Cardiac muscle cell (in vitro differentiated cells and primary cell): ENCODE measurements around the gene CTCFL. TPM values are rescaled to one million over a fixed set of nuclear protein-coding genes. Genes with fewer than 3 reads are reported as not detected.
A peak's percentile ranks its signal among the peaks of the same experiment; 100 is the strongest.

ENCODE experiments used
- DNase-seq, 2 donors: peaks; one replicate each; pipeline versions ENCODE4 v3.0.0 to v3.0.0-alpha.2; 2010 to 2017; ENCODE audit warnings: low read depth in 1 of 2, low spot score in 1 of 2
- H3K27ac ChIP-seq: fragments of 200-600 bp; sonication (generic); 2 replicates; pipeline ENCODE4 v1.5.1; 2016
- H3K27me3 ChIP-seq: fragments of 200-600 bp; sonication (generic); 2 replicates; pipeline ENCODE4 v1.6.0; 2016; ENCODE audit warnings: control low read depth
- H3K36me3 ChIP-seq: fragments of 200-600 bp; sonication (generic); 2 replicates; pipeline ENCODE4 v1.5.1; 2016; ENCODE audit warnings: control low read depth
- H3K4me1 ChIP-seq: fragments of 200-600 bp; sonication (generic); 2 replicates; pipeline ENCODE4 v1.8.1; 2017; ENCODE audit warnings: low read depth, mild to moderate bottlenecking, mixed run types
- H3K4me3 ChIP-seq: fragments of 200-600 bp; sonication (generic); 2 replicates; pipeline ENCODE4 v1.5.1; 2016; ENCODE audit warnings: mild to moderate bottlenecking
- H3K9me3 ChIP-seq: fragments of 200-600 bp; sonication (generic); 2 replicates; pipeline ENCODE4 v1.5.1; 2017; ENCODE audit warnings: low read depth, mild to moderate bottlenecking, control low read depth
- polyA plus RNA-seq: library from polyadenylated mRNA; unstranded; fragments of >200 nt; fragmentation: Nextera tagmentation; extraction: Ambion mirVana; gene quantifications from 2 replicates; pipeline ENCODE4 v1.2.1, GENCODE V29; 2016
- total RNA-seq: library from RNA; depleted of rRNA; stranded (reverse); fragments of >200 nt; gene quantifications from 2 replicates; pipeline ENCODE4 v1.2.3, GENCODE V29; 2016
- TF ChIP-seq, protein P1 (sequence below): IDR thresholded peaks from 2 replicates; pipeline ENCODE4 v1.5.1; 2012; ENCODE audit warnings: low read depth, mild to moderate bottlenecking, low read length

The CTCFL gene
- total and polyA plus RNA-seq, 2 experiments from 2014 or later, result 0.09 TPM; not detected in 1

DNA sequence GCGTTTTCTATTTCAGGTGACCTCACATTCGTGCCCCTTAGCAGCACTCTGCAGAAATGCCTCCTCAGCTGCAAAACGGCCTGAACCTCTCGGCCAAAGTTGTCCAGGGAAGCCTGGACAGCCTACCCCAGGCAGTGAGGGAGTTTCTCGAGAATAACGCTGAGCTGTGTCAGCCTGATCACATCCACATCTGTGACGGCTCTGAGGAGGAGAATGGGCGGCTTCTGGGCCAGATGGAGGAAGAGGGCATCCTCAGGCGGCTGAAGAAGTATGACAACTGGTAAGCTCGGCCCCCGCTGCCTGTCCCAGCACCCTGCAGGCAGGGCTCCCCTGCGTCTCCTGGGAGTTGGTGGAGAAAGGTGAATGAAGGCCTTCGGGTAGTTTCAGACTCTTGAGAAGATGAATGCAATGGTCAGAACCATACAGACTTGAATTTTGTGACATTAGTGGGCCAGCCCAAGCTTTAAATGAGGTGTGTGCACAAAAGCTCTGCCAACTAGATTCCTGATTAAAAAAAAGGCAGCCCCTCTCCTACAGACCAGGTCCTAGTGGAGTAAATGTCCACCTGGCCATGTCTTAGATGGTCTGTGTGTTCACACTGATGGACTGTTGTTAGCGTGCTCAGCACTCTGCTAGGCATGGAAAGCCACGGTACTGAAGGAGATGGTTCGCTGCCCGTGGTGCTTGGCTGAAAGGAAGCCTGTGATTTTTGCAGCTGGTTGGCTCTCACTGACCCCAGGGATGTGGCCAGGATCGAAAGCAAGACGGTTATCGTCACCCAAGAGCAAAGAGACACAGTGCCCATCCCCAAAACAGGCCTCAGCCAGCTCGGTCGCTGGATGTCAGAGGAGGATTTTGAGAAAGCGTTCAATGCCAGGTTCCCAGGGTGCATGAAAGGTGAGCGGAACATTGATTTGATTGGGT lies 36.7 kb upstream of the CTCFL start:
- Histone ChIP-seq H3K4me3 (no peak overlapping the region), H3K27ac (no peak overlapping the region), H3K9me3 (no peaks in the 10 kb centered on the region), H3K27me3 (no peaks in the 10 kb centered on the region), H3K4me1 (no peaks in the 10 kb centered on the region), H3K36me3 (no peaks in the 10 kb centered on the region)
- DNase-seq, result no peak
- TF ChIP-seq, protein P1, sequence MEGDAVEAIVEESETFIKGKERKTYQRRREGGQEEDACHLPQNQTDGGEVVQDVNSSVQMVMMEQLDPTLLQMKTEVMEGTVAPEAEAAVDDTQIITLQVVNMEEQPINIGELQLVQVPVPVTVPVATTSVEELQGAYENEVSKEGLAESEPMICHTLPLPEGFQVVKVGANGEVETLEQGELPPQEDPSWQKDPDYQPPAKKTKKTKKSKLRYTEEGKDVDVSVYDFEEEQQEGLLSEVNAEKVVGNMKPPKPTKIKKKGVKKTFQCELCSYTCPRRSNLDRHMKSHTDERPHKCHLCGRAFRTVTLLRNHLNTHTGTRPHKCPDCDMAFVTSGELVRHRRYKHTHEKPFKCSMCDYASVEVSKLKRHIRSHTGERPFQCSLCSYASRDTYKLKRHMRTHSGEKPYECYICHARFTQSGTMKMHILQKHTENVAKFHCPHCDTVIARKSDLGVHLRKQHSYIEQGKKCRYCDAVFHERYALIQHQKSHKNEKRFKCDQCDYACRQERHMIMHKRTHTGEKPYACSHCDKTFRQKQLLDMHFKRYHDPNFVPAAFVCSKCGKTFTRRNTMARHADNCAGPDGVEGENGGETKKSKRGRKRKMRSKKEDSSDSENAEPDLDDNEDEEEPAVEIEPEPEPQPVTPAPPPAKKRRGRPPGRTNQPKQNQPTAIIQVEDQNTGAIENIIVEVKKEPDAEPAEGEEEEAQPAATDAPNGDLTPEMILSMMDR, result no peak

DNA sequence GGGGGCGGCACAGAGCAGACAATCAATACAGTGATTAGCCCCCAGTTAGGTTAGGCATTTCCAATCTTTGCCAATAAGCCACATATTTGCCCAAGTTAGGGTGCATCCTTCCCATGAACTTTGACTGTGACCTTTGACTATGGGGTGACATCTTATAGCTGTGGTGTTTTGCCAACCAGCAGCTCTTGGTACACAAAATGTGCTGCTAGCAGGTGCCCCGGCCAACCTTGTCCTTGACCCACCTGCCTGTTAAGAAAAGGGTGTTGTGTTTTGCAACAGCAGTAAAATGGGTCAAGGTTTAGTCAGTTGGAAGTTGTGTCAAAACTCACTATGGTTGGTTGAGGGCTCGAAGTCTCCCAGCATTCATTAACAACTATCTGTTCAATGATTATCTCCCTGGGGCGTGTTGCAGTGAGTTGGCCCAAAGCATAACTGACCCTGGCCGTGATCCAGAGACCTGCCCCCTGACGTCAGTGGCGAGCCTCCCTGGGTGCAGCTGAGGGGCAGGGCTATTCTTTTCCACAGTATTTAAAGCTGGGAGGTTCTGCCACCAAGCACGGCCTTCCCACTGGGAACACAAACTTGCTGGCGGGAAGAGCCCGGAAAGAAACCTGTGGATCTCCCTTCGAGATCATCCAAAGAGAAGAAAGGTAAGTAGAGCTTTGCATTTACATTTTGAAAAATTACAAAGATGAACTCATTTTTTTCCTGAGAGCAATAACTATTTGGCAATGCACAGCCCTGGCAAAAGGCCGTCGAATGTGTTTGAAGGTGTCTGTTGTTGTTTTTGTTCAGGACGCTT lies 35.8 kb upstream of the CTCFL start, which contains the start of gene PCK1:
PCK1 (plus strand) TSS at position 557 of the 802 bp plus-strand sequence. CDS start 302 bp downstream, outside the sequence.
- Histone ChIP-seq H3K27ac (no peak within 1 kb of the TSS), H3K27me3 (no peaks in the 10 kb centered on the region), H3K9me3 (no peaks in the 10 kb centered on the region), H3K36me3 (no peaks in the 10 kb centered on the region), H3K4me3 (no peak within 1 kb of the TSS), H3K4me1 (no peaks in the 10 kb centered on the region)
- TF ChIP-seq, protein P1, result no peak
- DNase-seq, result peak in 1 of 2 donors; percentile 51

DNA sequence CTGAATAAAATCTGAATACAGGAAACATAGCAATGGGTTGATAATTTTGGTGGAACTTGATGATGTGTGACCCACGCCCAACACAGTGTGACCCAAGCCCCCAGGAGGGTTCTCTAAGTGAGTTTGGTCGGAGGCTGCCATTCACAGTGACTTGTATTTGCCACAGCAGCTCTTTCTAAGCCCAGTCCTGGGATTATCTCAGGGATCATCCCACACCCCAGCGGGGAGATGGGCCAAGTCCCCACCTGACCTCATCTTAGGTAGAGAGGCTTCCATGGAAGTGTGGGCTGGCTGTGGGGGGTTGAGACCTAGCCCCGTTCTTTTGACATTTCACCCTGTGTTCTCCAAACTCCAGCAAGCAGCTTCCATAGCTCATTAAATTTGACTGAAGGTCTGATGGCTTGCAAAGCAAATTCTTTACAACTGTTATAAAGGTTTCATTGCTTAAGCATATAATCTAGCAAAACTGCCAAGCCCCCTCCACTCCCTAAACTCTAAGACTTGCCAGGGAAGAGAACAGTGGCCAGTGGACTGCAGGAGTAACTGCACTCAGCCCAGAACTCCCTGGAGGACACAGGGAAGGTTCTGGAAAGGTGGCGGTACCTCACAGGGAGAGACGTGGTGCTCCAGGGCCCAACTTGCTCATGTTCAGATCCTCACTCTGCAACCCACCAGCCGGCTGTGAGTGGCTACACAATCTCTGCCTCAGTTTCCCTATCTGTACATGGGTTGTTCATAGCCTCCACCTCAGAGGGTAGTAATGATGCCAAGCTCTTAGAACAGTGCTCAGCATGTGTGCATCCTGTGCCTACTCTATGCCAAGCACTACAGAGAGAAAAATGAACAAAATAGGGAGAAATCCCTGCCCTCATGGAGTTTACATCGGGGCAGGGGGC lies 35.0 kb upstream of the CTCFL start:
- H3K4me3 ChIP-seq, result no peak overlapping the region
- TF ChIP-seq, protein P1, result no peak
- no peak for DNase-seq
- no peaks in the 10 kb centered on the region for H3K4me1 ChIP-seq
- H3K27me3 ChIP-seq, result no peaks in the 10 kb centered on the region
- H3K27ac ChIP-seq, result no peak overlapping the region
- H3K36me3 ChIP-seq, result no peaks in the 10 kb centered on the region
- H3K9me3 ChIP-seq, result no peaks in the 10 kb centered on the region

DNA sequence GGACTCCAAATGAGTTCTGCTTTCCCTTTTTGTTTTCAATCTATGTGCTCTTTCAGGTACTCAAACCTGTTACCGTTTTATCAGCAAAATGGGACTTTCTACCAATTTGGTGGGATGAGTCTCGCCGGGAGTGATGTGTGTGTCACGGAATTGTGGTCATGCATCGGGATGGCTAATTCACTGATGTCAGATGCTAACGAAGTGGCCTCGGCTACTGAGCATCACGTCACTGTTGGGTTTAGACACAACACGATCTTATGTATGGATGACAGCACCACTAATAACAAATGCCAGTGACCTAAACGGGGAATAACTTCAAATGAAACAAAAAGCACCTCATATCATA lies 34.3 kb upstream of the CTCFL start:
- DNase-seq, result no peak
- H3K4me1 ChIP-seq, result no peaks in the 10 kb centered on the region
- no peak overlapping the region for H3K4me3 ChIP-seq
- no peaks in the 10 kb centered on the region for H3K9me3 ChIP-seq
- no peak overlapping the region for H3K27ac ChIP-seq
- H3K36me3 ChIP-seq, result no peaks in the 10 kb centered on the region
- TF ChIP-seq, protein P1, result no peak
- no peaks in the 10 kb centered on the region for H3K27me3 ChIP-seq
